HTR-8/SVneo (cell line): Measurements from ENCODE around the gene TMEM150A.
"Not testable (repeated sequence)": the region's sequence is repeated elsewhere in the genome, so short reads cannot be mapped to it uniquely, and the experiment has no call there.

Experiments
- DNase-seq: peaks from one replicate; pipeline ENCODE4 v3.0.0; 2011; ENCODE audit warnings: low spot score, mixed read lengths; ENCODE audit not compliant: insufficient read length
- FAIRE-seq: peaks from 2 replicates; lab custom pipeline; 2011; peaks lifted over from hg19 to GRCh38; lab: Jason Lieb, UNC

TMEM150A gene

DNA sequence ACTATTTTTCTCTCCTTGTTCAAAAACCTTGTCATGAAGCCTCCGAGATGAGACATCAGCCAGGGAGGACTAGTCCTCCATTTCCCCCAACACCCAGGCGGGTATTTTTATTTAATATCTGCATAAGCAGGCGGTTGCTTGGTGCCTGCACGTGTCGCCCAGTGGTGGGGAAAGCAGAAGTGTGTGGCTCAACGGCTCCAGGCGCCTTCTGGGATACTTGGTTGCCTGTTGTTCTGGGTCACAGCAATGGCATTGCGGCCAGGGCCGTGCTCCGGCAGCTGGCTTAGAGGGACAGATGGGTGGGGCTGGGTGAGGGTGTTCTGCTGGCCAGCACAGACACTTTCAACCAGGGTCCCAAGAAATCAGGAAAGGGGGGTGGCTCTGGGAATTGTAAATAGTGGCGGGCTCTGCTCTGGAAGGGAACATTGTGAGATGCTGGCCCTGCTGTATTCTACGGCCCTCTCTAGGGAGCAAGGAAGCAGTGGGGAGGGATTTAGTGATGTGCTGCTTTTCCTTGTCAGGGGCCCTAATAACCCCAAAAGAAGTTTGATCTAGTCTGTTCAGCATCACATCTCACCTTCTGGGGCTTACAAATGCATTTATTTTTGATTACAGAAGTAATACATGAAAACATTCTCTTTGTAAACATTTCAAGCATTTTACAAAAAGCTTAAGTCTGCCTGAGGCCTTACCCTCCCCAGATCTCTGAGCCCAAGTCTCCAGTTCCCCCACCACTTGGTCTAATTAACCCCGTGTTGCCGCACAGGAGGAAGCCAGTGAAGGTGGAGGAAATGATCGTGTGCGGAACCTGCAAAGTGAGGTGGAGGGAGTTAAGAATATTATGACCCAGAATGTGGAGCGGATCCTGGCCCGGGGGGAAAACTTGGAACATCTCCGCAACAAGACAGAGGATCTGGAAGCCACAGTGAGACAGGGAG lies 24.0 kb downstream of the TMEM150A start:
- FAIRE-seq = no peak
- DNase-seq = no peak

DNA sequence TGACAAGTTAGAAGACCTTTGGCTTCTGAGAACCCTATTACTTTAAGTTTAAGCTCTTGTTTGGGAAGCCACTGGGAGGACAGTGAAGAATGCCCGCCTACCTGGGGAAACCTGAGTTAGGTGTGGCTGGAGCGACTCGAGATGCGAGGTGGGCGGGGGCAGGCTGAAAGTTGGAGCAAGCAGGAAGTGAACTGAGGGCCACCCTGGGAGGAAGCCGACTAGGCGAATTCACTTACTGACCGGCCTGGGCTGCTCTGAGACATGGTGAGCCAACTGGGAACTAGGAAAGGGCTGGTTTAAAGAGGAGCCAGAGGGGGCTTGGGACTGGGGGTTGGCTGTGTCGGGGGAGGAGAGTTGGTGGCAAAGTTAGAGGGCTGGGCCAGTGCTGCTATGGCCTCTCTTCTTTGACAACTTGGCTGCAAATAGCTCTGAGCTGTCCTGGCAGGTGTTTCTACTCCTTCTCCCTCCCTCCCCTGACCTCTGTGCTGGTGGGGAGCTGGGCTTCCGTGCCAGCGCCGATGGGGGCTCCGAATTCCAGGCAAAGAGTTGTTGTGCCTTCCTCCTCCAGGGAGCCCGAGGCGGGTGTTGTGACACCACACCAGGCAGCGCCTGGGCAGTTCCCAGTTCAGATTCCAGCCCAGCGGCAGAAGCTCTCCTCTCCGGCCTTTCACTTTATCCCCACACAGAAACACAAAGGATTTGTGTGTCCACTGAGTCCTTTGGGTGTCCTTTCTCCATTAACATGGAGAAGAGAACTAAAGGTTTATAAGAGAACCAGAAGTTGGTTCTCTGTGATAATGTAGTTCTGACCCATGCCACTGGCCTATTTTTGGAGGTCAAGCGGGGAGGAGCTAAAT lies 24.9 kb downstream of the TMEM150A start, which contains the start of gene VAMP8:
TSS of gene VAMP8 (plus strand) at position 201 of the 857 bp plus-strand sequence. CDS start at position 262, 61 bp downstream.
- DNase-seq (no peak), FAIRE-seq (no peak)

DNA sequence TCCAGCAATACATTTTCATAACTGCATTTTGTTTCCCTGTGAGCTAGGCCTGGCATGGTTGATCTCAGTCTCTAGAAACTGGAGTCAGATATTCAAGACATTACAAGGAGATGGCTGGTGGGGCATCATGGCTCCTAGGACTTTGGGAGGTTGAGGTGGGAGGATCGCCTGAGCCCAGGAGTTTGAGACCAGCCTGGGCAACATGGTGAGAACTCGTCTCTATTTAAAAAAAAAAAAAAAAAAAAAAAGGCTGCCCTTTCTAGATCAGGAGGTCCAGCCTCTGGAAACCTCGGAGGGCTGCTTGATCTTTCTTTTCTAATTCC lies 25.5 kb downstream of the TMEM150A start:
- DNase-seq (no peak), FAIRE-seq (no peak)

DNA sequence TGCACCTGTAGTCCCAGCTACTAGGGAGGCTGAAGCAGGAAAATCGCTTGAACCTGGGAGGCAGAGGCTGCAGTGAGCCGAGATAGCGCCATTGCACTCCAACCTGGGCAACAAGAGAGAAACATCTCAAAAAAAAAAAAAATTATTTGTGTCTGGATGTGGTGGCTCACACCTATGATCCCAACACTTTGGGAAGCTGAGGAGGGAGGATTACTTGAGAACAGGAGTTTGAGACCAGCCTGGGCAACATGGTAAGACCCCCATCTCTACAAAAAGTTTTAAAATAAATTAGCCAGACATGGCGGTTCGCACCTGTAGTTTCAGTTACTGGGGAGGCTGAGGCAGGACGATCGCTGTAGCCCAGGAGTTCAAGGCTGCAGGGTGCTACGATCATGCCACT lies 26.8 kb downstream of the TMEM150A start:
- no peak for FAIRE-seq
- DNase-seq = no peak

DNA sequence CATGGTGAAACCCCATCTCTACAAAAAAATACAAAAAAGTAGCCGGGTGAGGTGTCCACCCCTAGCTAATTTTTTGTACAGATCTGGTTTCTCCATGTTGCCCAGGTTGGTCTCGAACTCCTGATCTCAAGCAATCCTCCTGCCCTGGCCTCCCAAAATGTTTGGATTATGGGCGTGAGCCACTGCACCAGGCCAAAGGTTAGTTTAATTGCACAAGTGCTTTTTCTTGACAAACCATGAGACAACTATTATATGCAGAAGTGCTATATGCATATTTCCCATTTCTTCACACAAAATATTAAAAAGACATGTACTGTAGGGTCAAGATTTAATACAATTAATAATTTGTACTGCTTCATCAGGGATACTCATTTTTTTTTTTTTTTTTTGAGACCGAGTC lies 36.2 kb downstream of the TMEM150A start:
- FAIRE-seq (no peak), DNase-seq (no peak)

DNA sequence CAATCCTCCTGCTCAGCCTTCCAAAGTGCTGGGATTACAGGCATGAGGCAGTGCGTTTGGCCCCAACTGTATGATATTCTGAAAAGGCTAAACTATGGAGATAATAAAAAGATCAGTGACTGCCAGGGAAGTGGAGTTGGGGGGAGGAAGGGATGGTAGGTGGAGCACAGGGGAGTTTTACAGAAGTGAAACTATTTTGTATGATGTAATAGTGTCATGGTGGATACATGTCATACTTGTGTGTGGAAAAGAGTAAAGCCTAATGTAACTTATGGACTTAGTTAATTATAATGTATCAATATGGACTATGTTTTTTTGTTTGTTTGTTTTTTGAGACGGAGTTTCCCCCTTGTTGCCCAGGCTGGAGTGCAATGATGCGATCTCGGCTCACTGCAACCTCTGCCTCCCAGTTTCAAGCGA lies 38.3 kb downstream of the TMEM150A start:
- FAIRE-seq (no peak), DNase-seq (no peak)

DNA sequence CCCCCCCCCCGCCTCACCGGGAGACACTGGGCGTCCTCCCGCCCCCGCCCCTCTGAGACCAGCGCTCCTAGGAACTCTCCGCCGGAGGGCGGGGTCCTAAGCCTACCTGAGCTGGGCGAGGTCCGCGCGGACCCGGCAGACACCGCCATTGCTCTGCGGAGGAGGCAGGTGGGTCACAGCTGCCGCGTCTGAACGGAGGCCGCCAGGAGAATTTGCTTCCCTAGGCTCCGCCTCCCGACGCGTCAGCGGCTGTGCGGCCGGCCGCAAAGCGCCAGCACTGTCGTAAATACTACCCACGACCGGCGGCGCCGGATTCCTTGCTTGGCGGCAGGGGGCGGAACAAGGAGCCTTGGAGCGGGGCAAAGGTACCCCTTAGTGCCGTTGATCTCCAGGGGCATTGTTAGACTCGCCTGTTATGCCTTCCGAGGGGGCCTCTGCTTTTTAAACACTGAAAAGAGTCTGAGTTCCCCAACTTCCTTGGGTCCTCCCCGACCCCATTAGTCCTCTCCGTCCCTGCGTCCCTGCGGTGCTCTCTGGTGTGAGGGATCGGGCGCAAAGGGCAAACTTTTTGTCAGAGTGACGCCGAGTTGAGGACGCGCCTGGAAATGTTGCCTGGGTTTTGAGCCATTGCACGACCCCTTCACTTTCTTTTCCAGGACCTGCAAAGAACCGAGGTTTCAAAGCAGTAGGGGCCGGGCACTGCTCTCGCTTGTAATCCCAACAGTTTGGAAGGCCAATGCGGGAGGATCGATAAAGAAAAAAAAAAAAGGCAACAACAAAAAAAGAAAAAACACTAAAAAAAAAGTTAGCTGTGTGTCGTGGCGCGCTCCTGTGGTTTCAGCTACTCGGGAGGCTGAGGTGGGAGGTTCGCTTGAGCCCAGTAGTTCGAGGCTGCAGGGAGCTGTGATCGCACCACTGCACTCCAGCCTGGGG lies 41.0 kb downstream of the TMEM150A start, which contains the start of gene GGCX:
TSS of gene GGCX (minus strand) at position 214 of the 933 bp plus-strand sequence. CDS start at position 149, 65 bp downstream.
- FAIRE-seq (peak; percentile 90), DNase-seq (peak; percentile 89)

DNA sequence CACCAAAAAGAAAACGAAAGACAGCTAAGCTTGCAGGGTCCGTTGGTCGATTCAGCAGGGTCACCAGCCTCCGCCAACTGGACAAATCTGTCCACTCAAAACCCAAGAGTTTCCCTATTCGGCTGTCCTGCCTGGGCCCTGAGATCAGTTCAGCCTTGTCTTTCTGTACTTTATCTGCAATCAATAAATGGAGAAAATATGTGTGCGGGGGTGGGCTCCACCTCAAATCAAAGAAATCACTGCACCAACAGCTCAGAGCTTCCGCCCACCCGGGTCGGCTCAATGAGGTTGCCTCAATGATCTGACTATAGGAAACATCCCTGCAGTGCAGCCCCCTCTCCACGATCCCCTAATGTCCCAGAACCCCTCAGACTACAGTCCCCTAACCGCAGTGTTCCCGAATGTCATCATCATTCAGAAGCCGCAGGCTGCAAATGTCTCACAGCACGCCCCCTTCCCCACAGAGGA lies 41.7 kb downstream of the TMEM150A start:
- FAIRE-seq (no peak), DNase-seq (no peak)

DNA sequence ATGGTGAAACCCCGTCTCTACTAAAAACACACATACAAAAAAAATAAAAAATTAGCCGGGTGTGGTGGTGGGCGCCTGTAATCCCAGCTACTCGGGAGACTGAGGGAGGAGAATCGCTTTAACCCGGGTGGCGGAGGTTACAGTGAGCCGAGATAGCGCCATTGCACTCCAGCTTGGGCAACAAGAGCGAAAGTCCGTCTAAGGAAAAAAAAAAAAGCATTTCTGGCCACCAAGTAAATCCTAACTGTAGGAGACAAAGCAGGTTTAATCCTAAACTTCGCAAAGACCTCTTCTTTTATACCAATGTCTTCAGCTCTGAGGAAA lies 42.1 kb downstream of the TMEM150A start:
- FAIRE-seq, DNase-seq: not testable (repeated sequence)

DNA sequence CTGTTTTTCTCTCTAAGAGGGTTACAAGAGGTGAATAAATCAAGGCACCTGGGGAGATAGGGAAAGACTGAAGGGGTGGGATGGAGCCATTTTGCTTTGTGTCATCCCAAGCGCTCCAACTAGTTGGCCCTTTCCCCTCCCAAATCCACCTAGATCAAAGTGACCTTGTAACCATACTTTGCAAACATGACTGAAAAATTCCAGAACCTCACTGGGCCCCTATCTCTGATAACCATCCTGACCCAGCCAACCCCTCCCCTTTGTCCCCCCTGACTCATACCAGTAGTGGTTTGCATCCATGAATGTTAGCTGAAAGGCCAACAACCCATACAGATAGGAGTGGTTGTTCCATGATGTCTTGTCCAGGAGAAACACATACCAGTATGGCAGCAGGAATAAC lies 44.3 kb downstream of the TMEM150A start:
- no peak for DNase-seq
- FAIRE-seq = no peak

DNA sequence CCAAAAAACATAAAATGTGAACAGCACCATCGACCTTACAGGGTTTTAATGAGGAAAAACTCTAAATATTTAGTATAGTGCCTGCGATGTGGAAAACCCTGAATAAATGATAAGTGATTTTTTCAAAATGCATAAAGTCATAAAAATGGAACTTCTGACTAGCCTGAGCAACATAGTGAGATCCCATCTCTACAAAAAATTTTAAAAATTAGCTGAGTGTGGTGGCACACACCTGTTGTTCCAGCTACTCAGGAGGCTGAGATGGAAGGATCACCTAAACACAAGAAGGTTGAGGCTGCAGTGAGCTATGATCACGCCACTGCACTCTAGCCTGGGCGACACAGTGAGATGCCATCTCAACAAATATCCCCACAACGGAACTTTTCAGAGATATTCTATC lies 45.4 kb downstream of the TMEM150A start:
- FAIRE-seq (no peak), DNase-seq (no peak)

DNA sequence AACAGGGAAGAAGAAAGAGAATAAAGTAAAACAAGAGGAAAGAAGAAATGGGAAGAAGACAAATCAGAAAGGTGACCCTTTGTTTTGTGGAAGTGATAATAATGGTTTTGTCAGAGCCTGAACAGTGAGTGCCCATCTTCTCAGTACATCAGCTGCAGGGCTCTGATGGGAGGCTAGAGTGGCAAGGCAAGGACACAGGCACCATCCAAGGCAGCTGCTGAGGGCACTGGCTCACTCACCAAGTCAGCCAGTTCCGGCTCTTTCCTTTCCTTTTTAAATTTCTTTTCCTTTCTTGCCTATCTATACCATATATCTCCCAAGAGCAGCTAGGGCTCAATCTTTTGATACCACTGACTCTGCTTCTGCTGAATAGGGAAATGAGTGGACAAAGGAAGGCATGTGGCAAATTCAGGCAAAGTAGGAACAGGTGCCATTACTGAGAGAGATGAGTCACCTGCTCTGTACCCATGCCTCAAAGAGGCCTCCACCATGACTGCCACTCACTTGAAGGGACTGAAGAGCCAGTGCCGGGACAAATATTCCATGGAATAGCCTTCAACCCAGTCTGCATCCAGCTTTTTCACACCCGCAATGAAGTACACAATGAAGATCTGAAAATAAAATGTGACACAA lies 47.4 kb downstream of the TMEM150A start:
- FAIRE-seq (no peak), DNase-seq (no peak)

DNA sequence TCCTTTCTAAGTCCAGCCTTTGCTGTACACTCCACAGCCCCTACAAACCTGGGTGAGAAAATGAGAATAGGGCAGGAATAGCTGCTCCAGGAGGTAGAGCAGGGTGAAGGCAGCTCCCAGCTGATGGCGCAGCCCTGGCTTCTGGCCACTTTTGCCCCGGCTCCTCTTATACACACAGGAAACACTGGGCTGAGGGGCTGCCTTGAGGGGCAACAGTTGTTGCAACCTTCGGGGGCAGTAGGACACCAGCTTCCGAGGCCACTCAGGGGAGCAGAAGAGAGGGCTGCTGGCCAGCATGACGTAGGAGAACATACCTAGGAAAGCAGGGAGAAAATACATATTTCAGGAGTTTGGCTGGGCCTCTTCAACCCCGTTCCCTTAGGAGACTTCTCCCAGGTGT lies 49.3 kb downstream of the TMEM150A start:
- FAIRE-seq (no peak), DNase-seq (no peak)

DNA sequence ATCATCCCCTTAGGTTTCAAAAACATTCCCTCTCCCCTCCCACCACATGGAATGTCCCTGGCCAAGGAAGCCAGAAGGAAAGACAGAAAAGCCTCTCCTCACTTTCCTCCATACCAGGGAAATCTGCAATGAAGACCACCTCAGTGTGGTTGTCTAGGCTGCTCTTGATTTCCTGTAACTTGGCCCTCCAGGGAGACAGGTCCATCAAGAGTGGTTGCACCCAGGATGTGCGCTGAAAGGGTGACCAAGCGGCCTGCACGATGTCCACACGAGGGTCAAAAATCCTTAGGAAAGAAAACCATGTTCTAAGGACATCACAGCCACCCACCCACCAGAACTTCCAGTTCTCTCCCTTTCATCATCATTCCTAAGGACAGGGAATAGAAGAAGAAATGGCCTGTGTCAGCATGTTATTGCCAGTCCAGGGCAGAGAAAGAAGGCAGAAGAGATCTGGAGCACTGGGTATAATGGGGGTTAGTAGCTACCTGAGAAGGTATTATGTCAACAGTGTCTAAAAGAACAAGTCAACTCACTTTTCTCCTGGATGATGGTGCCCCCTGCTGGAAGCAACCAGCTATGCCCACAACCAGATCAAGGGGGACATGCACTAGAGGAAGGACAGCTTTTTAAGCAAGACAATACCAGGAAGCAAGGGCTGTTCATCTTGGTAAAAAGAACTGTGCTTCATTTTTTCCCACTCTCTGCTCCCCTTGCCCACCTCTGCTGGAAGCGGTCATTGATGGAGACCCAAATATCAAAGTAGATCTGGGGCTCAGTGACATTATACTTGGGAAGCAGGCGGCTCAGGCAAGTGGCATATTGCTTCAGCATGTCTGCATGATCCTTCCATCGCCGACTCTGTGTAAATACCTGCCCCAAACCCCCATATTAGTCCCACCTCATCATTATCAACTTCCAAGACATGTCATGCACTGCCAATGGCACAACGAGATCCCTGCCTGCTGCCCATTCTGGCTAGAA lies 50.5 kb downstream of the TMEM150A start:
- peak; percentile 60 for FAIRE-seq

DNA sequence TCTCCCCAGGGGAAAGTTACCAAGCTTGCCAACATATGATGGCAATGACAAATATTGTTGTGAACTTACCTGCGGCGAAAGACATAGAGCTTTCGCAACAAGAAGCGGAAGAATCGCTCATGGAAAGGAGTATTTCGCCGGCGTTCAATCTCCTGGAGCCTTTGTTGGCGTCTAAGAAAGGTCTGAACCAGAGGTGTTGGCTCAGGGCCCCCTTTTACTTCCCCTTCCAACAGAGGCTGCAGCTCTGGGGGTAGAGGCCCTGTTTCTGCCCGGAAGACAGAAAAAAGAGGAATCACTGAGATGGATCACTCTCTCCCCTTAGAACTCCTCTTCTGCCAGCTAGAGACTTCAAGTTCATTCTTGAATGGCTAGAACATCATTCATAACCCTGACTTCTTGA lies 52.0 kb downstream of the TMEM150A start:
- DNase-seq = no peak
- no peak for FAIRE-seq

More for the DNA sequence above, 50.5 kb downstream of the TMEM150A start:
- peak; percentile 65 for DNase-seq

DNA sequence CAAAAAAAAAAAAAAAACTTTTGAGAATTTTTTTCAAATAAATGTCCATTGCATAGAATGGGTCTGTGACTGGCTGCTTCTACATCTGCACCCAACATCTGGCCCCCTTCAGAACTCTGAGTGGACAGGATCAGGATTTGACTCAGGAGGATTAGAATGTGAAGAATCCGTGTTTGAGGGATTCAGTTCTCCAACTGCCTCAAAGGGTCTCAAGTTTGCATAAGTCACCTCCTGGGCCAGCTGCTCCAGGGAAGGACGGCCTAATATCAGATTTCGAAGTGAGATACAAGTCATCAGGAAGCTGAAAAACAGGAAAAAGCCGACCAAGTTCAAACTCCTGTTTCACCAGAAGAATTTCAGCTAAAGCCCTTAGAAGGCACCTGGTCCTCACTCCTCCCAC lies 52.7 kb downstream of the TMEM150A start:
- FAIRE-seq = no peak
- DNase-seq = peak; percentile 78

DNA sequence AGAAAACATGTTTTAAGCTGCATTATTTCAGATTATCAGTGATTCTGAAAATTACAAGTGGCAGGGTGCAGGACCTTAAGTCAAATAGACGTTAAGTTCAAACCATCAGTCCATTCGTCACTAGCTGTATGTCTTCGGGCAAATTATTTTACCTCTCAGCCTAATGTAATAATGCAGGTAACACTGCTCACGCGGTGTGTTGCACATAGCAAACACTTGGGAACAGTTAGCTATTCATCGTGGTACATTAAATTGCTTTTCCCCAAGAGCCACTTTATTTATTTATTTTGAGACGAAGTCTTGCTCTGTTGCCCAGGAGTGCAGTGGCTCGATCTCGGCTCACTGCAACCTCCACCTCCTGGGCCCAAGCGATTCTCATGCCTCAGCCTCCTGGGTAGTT lies 53.4 kb downstream of the TMEM150A start:
- FAIRE-seq (no peak), DNase-seq (no peak)

DNA sequence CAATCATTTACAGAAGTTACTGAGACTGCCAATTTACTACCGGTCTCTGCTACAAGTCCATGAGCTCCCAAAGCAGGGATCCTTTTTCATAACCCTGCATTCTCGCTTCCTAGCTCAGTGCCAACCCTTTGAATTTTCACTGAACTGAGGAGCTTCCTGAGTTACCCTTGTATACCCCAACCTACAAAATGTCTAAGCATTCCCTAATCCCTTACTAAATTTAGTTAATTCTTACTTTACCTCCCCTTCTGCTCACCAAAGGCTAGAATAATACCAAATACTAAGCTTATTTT lies 53.9 kb downstream of the TMEM150A start:
- FAIRE-seq (no peak), DNase-seq (no peak)
